AG04450 (cell line): ENCODE results near the gene ADRA2B. TPM values are rescaled to one million over a fixed set of nuclear protein-coding genes. Genes with fewer than 3 reads are reported as not detected.

Experiments
- CTCF ChIA-PET: fragments of 300-600, 350-600 bp; formaldehyde crosslinking; extraction: SDS; loops from one replicate; lab custom pipeline; 2022; ENCODE audit warnings: antibody characterized with exemption, inconsistent platforms; lab: Charles Lee
- POLR2A ChIA-PET: fragments of 350-600 bp; formaldehyde crosslinking; extraction: SDS; loops from one replicate; lab custom pipeline; 2021; ENCODE audit warnings: antibody characterized with exemption, inconsistent platforms; lab: Yijun Ruan, JAX
- DNase-seq: peaks from one replicate; pipeline ENCODE4 v3.0.0-alpha.2; 2011; ENCODE audit warnings: low read depth, low spot score
- H3K27ac ChIP-seq: one replicate; pipeline ENCODE4 v1.5.1; 2012; ENCODE audit warnings: low read depth, low read length, control low read depth
- H3K27me3 ChIP-seq: one replicate; pipeline ENCODE4 v1.6.0; 2012; ENCODE audit warnings: low read length; ENCODE audit not compliant: control insufficient read depth, insufficient read depth
- H3K4me3 ChIP-seq: 2 replicates; pipeline ENCODE4 v1.5.1; 2011; ENCODE audit warnings: mild to moderate bottlenecking, low read depth, low read length, control low read depth
- H3K9me3 ChIP-seq: 2 replicates; pipeline ENCODE4 v1.5.1; 2012; ENCODE audit warnings: low read length; ENCODE audit not compliant: control insufficient read depth, insufficient read depth
- polyA plus RNA-seq: library from polyadenylated mRNA; depleted of rRNA; stranded (reverse); fragments of >200 nt; gene quantifications from 2 replicates; pipeline ENCODE4 v1.2.3, GENCODE V29; 2011
- TF ChIP-seq, protein P1 (sequence below): IDR thresholded peaks from 2 replicates; pipeline ENCODE4 v1.5.1; 2011; ENCODE audit warnings: low read depth, low read length, control low read depth, inconsistent platforms

The ADRA2B gene
- polyA plus RNA-seq, 1 experiment: not detected

DNA sequence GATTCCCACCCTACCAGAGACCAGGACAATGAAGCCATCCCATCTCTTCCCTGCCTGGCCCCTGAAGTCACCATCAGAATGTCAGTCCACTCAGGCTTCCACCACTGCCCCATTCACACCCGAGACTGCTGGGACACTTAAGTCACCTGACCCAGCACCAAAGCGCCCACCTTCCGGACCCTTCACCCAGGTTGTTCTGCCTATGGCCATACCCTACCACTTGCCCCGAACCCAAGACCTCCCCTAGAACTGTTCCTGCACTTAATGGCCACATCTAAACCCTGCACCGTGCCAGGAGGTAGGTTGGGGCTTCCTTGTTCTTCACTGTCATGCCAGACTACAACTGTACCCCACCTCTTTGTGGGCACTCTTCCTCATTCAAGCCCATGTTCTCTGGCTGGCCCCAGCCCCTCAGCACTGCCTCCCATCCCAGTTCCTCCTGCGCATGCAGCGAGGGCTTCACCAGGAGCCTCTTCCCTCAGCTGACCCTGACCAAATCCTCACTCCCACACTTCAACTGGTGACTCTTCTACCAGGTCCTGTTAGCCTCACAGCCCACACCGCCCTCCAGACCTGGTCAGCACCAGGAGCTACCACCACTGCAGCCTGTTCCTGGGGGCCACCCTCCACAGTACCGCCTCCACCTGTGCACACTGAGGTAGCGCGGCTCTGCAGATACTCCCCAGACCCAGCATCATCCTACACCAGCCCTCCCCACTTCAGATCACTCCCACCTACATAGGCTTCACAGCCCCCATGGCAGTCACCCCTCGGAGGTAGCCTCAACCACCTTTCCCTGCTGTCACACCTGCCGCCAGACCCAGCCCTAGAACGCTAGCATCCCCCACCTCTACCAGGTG, 8.3 kb upstream of the ADRA2B start:
- Histone ChIP-seq H3K27me3 (peaks cover 52% of the 10 kb centered on the region), H3K9me3 (no peaks in the 10 kb centered on the region; the same call in 1 of the 2 replicates), H3K27ac (no peak overlapping the region), H3K4me3 (no peak overlapping the region)
- no peak for DNase-seq
- ChIA-PET POLR2A (no interaction called here), CTCF (no interaction called here)
- TF ChIP-seq, protein P1, sequence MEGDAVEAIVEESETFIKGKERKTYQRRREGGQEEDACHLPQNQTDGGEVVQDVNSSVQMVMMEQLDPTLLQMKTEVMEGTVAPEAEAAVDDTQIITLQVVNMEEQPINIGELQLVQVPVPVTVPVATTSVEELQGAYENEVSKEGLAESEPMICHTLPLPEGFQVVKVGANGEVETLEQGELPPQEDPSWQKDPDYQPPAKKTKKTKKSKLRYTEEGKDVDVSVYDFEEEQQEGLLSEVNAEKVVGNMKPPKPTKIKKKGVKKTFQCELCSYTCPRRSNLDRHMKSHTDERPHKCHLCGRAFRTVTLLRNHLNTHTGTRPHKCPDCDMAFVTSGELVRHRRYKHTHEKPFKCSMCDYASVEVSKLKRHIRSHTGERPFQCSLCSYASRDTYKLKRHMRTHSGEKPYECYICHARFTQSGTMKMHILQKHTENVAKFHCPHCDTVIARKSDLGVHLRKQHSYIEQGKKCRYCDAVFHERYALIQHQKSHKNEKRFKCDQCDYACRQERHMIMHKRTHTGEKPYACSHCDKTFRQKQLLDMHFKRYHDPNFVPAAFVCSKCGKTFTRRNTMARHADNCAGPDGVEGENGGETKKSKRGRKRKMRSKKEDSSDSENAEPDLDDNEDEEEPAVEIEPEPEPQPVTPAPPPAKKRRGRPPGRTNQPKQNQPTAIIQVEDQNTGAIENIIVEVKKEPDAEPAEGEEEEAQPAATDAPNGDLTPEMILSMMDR: no peak

DNA sequence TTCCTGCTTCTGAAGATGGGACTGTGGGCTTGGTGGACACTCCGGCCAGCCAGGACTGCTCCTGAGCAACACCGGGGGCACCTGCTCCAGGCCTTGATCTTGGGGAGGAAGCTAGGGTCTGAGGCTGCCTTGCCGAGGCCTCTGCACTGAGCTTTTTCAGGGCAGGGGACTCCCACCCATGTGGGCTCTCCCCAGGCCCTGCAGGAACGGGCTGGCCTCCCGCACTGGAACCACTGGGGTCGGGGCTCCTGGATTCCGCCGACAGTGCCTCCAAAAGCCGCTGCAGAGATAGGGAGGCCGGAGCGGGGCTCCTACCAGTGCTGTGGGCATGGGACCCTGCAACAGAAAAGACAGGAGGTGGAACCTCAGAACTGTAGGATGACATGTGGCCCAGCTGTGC, 7.6 kb upstream of the ADRA2B start:
- TF ChIP-seq, protein P1: no peak
- no peak overlapping the region for H3K4me3 ChIP-seq
- no peaks in the 10 kb centered on the region; the same call in 1 of the 2 replicates for H3K9me3 ChIP-seq
- CTCF ChIA-PET: no interaction called here
- no peak for DNase-seq
- POLR2A ChIA-PET: no interaction called here
- no peak overlapping the region for H3K27ac ChIP-seq
- peaks cover 58% of the 10 kb centered on the region for H3K27me3 ChIP-seq

DNA sequence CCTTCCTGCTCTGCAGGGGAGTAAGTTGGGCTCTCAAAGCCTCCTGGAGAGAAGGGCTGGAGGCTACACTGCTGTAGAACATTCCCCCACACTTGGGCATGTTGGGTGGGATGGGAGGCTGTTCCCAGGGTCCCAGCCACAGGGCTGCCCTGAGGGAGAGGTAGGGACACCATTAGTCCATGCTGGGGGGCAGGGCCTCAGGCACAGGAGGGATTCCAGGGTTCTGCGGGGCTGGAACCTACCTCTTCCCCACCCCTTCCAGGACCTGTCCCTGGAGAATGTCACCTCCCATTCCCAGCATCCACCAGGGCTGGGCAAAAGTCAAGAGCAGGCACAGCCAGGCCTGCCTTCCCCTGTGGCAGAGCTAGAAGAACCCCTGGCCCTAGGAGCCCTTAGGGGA, 6.9 kb upstream of the ADRA2B start:
- DNase-seq: no peak
- no peak overlapping the region for H3K4me3 ChIP-seq
- POLR2A ChIA-PET: no interaction called here
- CTCF ChIA-PET: no interaction called here
- TF ChIP-seq, protein P1: no peak
- no peak overlapping the region for H3K27ac ChIP-seq
- peaks cover 64% of the 10 kb centered on the region for H3K27me3 ChIP-seq
- no peaks in the 10 kb centered on the region; the same call in 1 of the 2 replicates for H3K9me3 ChIP-seq

DNA sequence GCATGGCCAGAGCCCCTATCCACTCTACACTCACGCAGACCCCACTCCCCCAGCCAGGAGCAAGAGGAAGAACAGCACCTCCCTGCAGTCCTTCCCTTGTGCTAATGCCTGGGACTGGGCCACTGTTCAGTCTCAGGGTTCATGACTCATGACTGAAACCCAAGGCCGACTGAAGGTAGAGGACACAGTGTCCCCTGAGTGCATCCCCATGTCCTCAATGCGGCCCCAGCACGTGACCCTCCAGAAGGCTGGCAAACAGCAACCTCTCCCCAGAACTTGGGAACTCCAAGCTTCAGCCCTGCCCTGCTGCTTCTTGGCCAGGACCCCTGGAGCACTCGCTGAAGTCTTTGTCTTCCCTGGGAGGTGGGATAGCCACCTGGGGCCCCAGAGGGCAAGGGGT, 6.0 kb upstream of the ADRA2B start:
- POLR2A ChIA-PET: no interaction called here
- TF ChIP-seq, protein P1: no peak
- no peak for DNase-seq
- Histone ChIP-seq H3K4me3 (no peak overlapping the region), H3K27me3 (peaks cover 68% of the 10 kb centered on the region), H3K9me3 (no peaks in the 10 kb centered on the region; the same call in 1 of the 2 replicates), H3K27ac (no peak overlapping the region)
- CTCF ChIA-PET: no interaction called here

DNA sequence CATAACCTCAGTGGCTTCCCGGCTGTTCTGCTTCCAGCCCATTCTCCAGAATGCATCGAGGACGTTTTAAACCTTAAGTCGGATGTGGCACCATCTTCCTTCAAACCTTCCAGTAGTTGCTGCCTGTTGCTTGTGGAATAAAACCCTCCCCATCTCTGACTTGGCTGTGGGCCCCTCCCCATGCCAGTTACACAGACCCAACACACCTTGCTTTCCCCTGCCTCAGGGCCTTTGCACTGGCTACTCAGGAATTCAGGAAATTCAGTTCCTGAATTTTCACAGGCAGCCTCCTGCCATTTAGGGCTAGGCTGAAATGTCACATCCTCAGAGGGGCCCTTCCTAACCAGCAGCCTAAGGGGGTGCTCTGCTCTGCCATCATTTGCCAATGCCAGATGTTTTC, 5.0 kb upstream of the ADRA2B start:
- Histone ChIP-seq H3K27me3 (peaks cover 65% of the 10 kb centered on the region), H3K27ac (no peak overlapping the region), H3K9me3 (no peaks in the 10 kb centered on the region; the same call in 1 of the 2 replicates), H3K4me3 (no peak overlapping the region)
- TF ChIP-seq, protein P1: no peak
- ChIA-PET POLR2A (no interaction called here), CTCF (no interaction called here)
- no peak for DNase-seq
